HG02610 (cell line): ENCODE data around the gene C1orf116.

Experiments
- ATAC-seq: cut with Tn5 transposase; IDR thresholded peaks from one replicate; pipeline ENCODE4 v1.9.1; 2021; ENCODE audit warnings: mild to moderate bottlenecking, moderate library complexity; ENCODE audit not compliant: unreplicated experiment

The C1orf116 gene

DNA sequence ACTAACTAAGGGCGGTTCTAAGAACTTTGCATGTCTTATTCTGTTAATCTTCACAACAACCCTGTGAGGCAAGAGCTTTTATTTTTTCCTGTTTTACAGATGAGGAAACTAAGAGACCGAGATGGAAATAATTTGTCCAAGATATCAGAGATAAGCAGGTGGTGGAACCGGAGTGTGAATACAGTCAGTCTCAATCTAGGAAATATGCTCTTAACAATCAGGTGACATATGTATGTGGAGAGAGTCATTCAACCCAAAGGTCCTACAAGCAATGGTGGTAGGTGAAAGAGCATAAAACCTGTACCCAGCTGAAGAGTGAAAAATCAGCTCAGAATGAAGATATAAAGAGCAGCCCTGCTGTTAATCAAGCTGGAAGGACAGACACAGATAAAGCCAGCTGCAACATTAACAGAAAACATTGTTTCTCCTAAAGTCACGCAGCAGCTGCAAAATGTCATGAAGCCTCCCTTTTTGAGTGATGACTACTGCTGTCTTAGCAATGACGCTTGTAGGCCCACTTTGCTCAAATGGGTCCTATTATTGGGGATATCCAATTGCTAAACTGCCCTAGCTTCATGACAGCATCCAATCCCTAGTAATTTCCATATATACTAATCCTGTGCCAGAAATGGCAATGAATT, 31.8 kb downstream of the C1orf116 start:
- no peak for ATAC-seq

DNA sequence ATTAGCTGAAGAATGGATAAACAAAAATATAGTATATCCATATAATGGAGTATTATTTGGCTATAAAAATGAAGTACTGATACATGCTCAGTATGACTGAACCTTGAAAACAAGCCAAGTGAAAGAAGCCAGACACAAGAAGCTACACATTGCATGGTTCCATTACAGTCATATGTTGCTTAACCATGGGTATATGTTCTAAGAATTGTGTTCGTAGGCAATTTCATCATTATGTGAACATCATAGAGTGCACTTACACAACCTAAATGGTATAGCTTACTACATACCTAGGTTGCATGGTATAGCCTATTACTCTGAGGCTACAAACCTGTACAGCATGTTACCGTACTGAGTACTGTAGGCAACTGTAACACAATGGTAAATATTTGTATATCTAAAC, 33.7 kb downstream of the C1orf116 start:
- ATAC-seq, result no peak

DNA sequence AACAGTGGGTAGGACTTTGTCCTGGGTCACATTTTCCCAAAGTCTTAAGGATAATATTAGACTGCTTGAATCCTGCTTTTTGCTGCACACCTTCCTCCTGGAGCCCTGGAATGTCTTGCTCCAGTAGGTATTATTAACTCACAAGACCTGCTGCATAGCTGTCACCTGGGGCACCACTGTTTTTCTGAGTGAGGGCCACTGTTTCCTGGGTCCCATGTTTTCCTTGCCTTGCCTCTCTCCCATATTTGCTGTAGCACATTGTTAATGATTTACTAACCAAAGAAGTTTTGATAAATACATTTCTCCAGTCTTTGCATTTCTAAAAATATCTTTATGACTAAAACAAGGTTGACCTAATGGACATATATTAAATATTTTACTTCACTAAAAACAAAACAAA, 39.8 kb downstream of the C1orf116 start:
- no peak for ATAC-seq

DNA sequence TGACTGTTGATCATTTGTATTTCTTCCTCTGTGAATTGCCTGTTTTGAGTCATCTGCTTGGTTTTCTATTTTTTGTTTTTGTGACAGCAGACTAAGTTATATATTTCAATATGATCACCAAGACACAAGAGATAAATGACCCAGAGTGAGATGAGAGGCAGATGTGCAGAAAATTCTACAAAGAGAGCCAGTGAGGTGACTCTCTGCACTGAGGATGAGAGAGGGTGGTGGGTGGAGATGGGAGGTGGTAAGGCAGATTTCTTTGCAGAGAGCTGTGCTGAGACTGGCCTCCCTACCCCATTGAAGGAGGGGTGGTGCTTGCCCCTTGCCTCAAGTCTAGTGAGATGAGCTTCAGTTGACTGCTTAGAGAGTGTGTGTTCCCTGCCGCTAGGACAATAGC, 44.7 kb downstream of the C1orf116 start:
- ATAC-seq, result no peak

DNA sequence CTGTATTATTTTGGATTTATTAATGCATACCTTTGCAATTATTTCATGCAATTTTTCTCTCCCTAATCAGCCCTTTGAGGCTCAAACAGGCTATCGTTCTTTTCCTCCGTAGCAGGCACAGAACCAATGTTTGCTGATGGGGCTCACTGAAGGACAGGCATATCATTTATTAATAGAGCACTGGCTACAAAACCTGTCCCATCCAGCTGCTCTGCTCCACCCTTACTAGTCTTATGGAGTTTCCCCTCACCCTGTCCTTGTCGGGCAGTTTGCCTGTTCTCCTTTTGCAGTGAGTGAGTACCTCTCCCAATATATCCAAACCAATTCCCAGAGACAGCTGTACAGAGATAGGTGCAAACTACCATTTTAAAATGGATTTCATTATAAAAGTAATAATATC, 45.7 kb downstream of the C1orf116 start:
- ATAC-seq, result no peak

DNA sequence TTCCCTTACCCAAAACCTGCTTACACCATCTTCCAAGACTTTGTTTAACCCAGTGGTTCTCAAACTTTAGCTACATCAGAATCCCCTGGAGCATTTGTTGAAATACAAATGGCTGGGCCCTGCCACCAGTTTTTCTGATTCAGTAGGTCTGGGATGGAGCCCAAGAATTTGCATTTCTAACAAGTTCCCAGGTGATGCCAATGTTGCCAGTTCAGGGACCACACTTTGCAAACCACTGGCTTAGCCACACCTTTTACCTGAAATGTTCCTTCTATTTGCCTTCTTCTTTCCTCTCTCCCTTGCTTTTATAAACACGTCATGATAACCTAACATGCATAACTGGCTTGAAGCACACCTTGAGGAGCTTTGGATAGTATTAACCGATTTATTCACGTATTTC, 46.2 kb downstream of the C1orf116 start:
- no peak for ATAC-seq

DNA sequence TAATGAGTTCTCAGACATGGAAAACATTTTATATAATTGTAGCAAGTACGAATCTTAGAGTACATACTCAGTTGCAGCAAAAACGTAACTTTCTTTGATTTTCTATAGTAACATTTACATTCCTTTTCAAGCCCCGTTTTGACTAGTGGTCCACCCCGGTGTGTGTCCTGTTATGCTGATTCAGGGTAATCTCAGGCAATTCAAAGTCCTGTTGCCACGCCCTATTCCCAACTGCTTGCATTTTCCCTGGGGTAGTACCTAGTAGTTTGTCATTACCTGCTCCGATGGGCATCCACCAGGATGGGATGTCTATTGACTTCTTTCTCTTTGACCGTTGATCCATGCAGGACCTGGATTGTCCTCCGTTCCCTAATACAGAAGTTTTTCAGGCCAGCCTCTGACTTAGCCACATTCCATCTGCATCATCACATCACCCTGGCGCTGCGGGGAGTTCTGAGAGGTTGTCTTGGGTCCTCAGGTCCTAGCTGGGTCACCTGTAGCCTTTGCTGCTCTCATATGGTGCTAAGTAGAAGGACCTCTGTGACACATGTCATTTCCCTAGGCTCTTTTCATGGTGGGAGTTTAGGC, 47.3 kb downstream of the C1orf116 start:
- ATAC-seq, result no peak

DNA sequence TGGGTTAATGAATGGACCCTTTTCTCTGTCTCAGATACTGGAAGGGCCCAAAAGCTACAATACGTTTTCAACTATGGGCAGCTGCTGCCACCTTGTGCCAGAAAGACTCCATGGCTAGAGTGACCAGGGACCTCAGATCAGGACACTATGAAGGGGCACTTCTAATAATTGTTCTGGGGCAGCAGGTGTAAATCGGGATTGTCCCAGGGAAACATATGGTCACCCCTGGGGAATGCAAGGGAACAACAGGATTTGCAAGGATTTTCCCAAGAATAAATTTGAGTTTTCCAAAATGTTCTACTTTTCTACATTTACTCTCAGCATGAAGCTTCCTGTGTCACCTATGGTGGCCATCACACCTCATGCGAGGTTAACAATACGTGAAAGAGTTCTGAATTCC, 50.3 kb downstream of the C1orf116 start:
- ATAC-seq, result no peak

DNA sequence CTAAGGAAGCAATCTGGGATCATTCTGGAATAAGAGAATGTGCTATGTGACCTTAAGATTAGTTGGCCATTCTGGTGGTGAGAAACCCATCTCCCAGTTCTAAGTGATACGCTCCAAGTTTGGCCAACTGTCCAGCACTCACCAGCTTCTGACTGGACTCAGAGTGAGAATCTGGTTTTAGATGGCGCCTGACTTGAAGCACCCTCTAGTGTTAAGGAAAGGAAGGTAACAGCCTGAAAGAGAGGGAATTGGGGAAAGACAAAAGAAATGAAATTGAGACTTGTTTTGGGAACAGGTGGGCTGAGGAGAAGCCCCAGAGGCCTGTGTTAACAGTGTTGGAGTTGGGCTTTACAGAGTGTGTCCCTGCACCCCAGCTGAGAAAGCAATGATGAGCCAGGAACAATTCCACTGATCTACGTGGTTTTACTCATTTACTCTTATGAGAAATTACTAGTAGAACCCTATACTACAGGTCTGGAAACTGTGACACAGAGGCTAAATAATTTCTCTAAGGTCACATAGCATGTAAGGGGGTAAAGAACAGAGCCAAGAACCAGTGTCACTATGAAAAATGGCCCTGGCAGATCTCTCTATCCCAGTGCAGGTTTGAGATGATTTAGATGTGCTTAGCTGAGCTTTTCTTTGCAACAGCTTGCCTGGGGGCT, 53.0 kb downstream of the C1orf116 start:
- no peak for ATAC-seq

DNA sequence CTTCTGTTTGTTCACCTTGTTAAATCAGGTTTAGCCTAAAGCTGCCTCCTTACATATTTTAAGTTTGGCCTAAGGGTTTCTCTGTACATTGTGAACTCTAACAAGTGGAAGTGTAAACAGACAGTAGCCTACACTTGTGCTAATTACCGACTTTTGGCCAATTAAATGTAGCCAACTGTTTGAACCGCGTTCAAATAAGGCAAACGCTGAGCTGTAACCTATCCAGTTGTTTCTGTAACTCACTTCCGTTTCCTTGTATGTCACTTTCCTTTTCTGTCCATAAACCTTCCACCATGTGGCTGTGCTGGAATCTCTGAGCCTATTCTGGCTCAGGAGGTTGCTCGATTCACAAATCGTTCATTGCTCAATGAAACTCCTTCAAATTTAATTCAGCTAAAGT, 54.3 kb downstream of the C1orf116 start:
- ATAC-seq, result no peak

DNA sequence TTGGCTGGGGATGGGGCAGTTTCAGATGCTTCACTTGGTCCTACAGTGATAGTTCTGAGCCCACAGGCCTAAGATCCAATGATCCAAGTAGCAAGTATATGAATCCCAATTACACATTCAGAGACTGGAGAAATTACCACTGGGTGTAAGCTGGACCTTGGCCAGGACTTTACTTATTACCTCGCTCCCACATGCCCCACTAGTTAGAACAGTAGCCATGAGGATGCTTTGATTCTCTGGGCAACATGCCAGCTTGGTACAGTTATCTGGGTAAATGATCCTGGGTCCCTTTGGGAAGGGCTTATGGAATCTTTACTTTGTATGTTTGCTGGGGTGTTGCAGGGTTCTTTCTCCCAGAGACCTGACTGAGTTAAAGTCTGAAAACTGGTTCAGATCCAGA, 57.2 kb downstream of the C1orf116 start:
- ATAC-seq, result no peak

DNA sequence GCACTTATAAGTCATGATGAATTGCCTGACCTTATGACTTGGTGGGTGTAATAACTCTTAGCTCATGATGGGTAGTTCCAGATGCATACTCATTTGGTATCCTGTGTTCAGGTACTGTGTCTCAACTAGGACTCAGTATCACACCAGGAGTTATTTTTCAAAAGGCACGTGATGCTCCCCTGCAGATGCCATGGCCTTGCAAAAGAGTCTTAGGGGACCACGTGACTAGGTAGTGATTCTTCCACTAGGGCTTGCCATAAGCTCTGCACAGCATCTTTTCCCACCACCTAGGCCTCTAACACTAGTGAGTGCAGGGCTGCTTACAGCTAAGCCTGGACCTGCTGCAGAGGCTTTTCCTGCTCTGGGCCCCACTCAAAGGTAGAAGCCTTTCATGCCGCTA, 58.4 kb downstream of the C1orf116 start:
- no peak for ATAC-seq

DNA sequence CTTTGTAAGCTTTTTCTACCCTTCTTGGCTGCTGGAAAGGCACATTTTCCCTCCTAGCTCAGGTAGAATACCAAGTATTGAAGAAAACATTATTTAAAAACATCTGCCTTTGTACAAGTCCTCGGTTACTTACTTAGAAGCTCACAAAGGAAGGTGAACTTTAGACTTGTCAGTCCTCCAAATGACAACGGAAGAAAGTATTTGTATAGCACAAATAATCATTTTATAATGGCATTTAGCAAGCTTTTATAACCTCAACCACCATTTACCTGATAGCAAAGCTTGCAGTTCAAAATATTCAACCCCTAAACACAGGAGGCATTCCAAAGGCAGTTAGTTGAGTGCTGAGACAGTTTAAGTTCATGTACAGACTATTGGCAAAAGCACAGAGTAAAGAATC, 59.8 kb downstream of the C1orf116 start:
- ATAC-seq, result no peak

DNA sequence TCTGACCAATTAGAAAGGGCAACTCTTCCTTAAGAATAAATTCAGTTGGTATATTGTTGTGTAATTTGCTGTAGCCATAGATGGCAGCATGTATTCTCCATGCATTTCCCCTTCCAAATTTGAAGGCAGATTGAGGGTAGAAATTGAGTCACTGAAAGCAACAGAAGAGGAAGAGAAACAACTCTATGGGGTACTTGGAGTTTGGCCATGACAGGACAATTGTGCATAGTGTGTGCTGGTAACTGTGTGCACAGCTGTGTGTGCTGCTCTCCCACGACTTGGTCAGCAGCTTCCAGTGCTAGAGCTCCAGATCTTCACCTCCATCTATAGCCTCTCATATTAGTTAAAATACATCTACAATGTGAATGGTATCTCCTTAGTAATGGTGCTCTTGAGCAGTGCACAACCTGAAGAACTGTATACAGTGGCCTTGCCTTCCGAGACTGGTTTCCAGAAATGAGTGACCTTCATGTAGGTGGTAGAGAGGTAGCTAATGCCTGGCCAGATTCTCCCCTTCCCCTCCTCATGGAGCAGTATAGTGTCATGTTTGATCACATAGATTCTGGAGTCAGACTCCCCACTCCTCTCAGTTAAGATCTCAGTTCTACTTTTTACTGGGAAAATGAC, 61.4 kb downstream of the C1orf116 start:
- peak; percentile 57 for ATAC-seq

DNA sequence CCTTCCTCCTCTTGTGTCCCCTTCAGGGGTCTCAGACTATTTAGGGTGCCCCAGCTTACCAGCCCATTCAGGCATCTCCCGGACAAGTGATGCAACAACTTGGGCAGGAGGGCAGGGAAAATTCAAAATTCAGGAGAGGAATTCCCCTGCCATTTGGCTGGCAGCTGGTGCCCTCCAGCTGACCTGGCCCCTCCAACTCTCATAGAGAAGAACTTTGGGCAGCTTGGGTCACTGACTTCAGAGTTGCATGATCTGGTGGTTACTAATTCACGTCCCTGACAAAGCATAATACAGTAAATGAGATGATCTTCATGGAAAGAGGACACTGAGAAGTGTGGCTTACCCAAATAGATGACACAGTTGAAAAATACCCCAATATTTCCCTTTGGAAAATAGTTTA, 62.1 kb downstream of the C1orf116 start, which contains the start of gene FCAMR:
Gene FCAMR (minus strand): TSS at position 15 of the 400 bp plus-strand sequence. CDS start 335 bp downstream, outside the sequence.
- no peak for ATAC-seq

DNA sequence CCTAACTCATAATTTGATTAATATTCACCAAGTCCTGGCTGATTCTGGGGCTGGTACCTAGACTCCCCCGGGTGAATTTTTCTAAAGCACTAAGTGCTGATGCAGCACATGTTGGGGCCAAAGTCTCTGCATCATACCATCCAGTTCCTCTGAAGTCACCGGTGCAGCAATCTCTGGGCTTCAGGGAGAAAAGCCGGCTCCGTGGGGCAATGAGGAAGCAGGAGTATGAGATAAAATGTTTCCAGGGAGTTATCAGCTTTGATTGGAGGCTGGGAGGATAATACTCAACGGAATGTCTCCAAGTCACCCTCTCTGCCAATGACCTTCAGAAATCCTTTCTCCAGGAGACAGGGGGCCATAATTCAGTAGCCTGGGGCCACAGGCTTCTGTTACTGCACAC, 63.5 kb downstream of the C1orf116 start:
- no peak for ATAC-seq
